ENCODE measurements around the gene GOLGA8F.
"Not testable (repeated sequence)": the region's sequence is repeated elsewhere in the genome, so short reads cannot be mapped to it uniquely, and the experiment has no call there.

GOLGA8F gene

GRCh38 chr15:28378364-28378763, at the start of gene GOLGA8F:
GOLGA8F (plus strand) TSS chr15:28378664; CDS start chr15:28378762, 98 bp downstream.
- not testable (repeated sequence) for DNase-seq

- not testable (repeated sequence) for DNase-seq
These were observed 20.5 kb upstream of the GOLGA8F start, which contains the start of gene GOLGA6L24 for GRCh38 chr15:28357984-28358383. GOLGA6L24 (minus strand) TSS chr15:28358084; CDS start chr15:28358023, 61 bp downstream.

GRCh38 chr15:28365502-28365901, 13.0 kb upstream of the GOLGA8F start:
- not testable (repeated sequence) for DNase-seq

- not testable (repeated sequence) for DNase-seq
These were observed 1.6 kb downstream of the GOLGA8F start for GRCh38 chr15:28380053-28380452.

- DNase-seq = not testable (repeated sequence)
These were observed 17.6 kb downstream of the GOLGA8F start for GRCh38 chr15:28396022-28396421.

- DNase-seq = not testable (repeated sequence)
These were observed 24.4 kb downstream of the GOLGA8F start for GRCh38 chr15:28402774-28403435.

- DNase-seq = not testable (repeated sequence)
These were observed 42.0 kb downstream of the GOLGA8F start for GRCh38 chr15:28420470-28420869.

- not testable (repeated sequence) for DNase-seq
These were observed 57.1 kb downstream of the GOLGA8F start for GRCh38 chr15:28435594-28435993.
